Stomach (tissue), 9 donors: ENCODE measurements around the gene SGCG. TPM values are rescaled to one million over a fixed set of nuclear protein-coding genes. Genes with fewer than 3 reads are reported as not detected.
A peak's percentile ranks its signal among the peaks of the same experiment; 100 is the strongest.

Source experiments
- DNase-seq, 2 donors: peaks; one replicate each; pipeline versions ENCODE4 v3.0.0 to v3.0.0-alpha.2; 2013 to 2019
- H3K27ac ChIP-seq, 5 donors: fragments of 200-600 bp in 4 of 5; sonication (generic) in 4 of 5; one replicate each; pipeline ENCODE4 v1.5.1; 2013 to 2019; ENCODE audit warnings: mild to moderate bottlenecking in 1 of 5, moderate library complexity in 1 of 5
- H3K27me3 ChIP-seq, 3 donors: fragments of 200-600 bp; sonication (generic); one replicate each; pipeline ENCODE4 v1.5.1; 2017 to 2019; ENCODE audit warnings: mixed run types in 1 of 3
- H3K36me3 ChIP-seq, 4 donors: fragments of 200-600 bp; sonication (generic); 1 replicate in 3 of 4; 2 replicates in 1 of 4; pipeline ENCODE4 v1.5.1; 2016 to 2019
- H3K4me1 ChIP-seq, 4 donors: fragments of 200-600 bp; sonication (generic); one replicate each; pipeline ENCODE4 v1.5.1; 2016 to 2019
- H3K4me3 ChIP-seq, 4 donors: fragments of 200-600 bp; sonication (generic) in 3 of 4; one replicate each; pipeline ENCODE4 v1.5.1; 2016 to 2019; ENCODE audit warnings: mild to moderate bottlenecking in 1 of 4
- H3K9me3 ChIP-seq, 4 donors: fragments of 200-600 bp; sonication (generic); one replicate each; pipeline ENCODE4 v1.5.1; 2016 to 2019
- CTCF ChIP-seq, 7 experiments: fragments of 450-650 bp in 4 of 7; fragments of 200-600 bp in 3 of 7; sonication (generic) in 3 of 7; IDR thresholded peaks; one replicate each; pipeline ENCODE4 v1.5.1; 2016 to 2019; ENCODE audit warnings: antibody characterized with exemption in 7 of 7, control low read depth in 2 of 7, mild to moderate bottlenecking in 1 of 7
- EP300 ChIP-seq: sonication (generic); formaldehyde crosslinking; IDR thresholded peaks from one replicate; pipeline ENCODE4 v1.6.1; 2017; ENCODE audit warnings: antibody characterized with exemption
- POLR2A ChIP-seq, 4 donors: fragments of 450-650 bp; IDR thresholded peaks; one replicate each; pipeline ENCODE4 v1.6.1; 2016; ENCODE audit warnings: antibody characterized with exemption in 4 of 4, control low read depth in 2 of 4, mild to moderate bottlenecking in 1 of 4, moderate library complexity in 1 of 4
- POLR2AphosphoS5 ChIP-seq, 3 donors: sonication (generic); formaldehyde crosslinking; IDR thresholded peaks; one replicate each; pipeline ENCODE4 v1.6.1; 2016; ENCODE audit warnings: antibody characterized with exemption in 3 of 3
- WGBS, 5 donors: extraction: QIAGEN DNeasy Blood & Tissue Kit in 3 of 5; methylation state at CpG; one replicate each; pipeline versions ENCODE4 v1.1.5 to v1.1.7; 2013 to 2018; 5-methylcytosine and 5-hydroxymethylcytosine counted together
- intact Hi-C: fragments of 100-400 bp; cut with DNase I; formaldehyde crosslinking; loops from one replicate; pipeline ENCODE4 v1.15.1; 2023; ENCODE audit warnings: low total_unique reads
- polyA plus RNA-seq, 3 donors: library from polyadenylated mRNA; stranded (reverse); fragments of 200-250 nt; gene quantifications; one replicate each; pipeline ENCODE4 v1.2.3, GENCODE V29; 2013
- total RNA-seq, 5 donors: library from RNA; depleted of rRNA; stranded (reverse); fragments of >200 nt; gene quantifications; one replicate each; pipeline versions ENCODE4 v1.1.0 to v1.2.3, GENCODE V29; 2014 to 2016
- donor health status: healthy with polysubstance abuse.
- donor health status: Bipolar disorder and iron deficiency.
- donor health status: healthy.

Gene SGCG
- total and polyA plus RNA-seq, 8 donors: 0.15 to 3.5 (median 0.92) TPM; not detected in 5

- DNase-seq: no peak
- no peak for TF ChIP-seq POLR2AphosphoS5 (IDR thresholded peaks at IDR 0.05)
- no peak for TF ChIP-seq EP300
- TF ChIP-seq CTCF (IDR thresholded peaks at IDR 0.05): no peak
- no peak for TF ChIP-seq POLR2A (IDR thresholded peaks at IDR 0.05)
- Histone ChIP-seq H3K9me3 (no peaks in the 10 kb centered on the region), H3K4me1 (no peaks in the 10 kb centered on the region), H3K27me3 (no peaks in the 10 kb centered on the region), H3K4me3 (no peak overlapping the region), H3K36me3 (no peaks in the 10 kb centered on the region), H3K27ac (no peak overlapping the region)
- 45 to 65% (median 58%) methylated on average over 3 of the region's 3 CpGs for WGBS, 5 donors
- intact Hi-C loops: no loop called here
Measured at GRCh38 chr13:23273498-23273897, 92.7 kb downstream of the SGCG start.

- H3K36me3 ChIP-seq: no peaks in the 10 kb centered on the region
- intact Hi-C loops: no loop called here
- H3K4me1 ChIP-seq: no peaks in the 10 kb centered on the region
- TF ChIP-seq POLR2A (IDR thresholded peaks at IDR 0.05): no peak
- no peak for DNase-seq
- 53 to 65% (median 63%) methylated on average over 5 of the region's 5 CpGs for WGBS, 5 donors
- no peak overlapping the region for H3K4me3 ChIP-seq
- H3K27me3 ChIP-seq: no peaks in the 10 kb centered on the region
- no peak overlapping the region for H3K27ac ChIP-seq
- H3K9me3 ChIP-seq: no peaks in the 10 kb centered on the region
Measured at GRCh38 chr13:23279321-23279720, 98.5 kb downstream of the SGCG start.

GRCh38 chr13:23288564-23288963, 107.8 kb downstream of the SGCG start:
- no peak overlapping the region for H3K27ac ChIP-seq
- TF ChIP-seq EP300: no peak
- TF ChIP-seq CTCF (IDR thresholded peaks at IDR 0.05): no peak
- no peak for TF ChIP-seq POLR2AphosphoS5 (IDR thresholded peaks at IDR 0.05)
- TF ChIP-seq POLR2A (IDR thresholded peaks at IDR 0.05): no peak
- H3K4me3 ChIP-seq: no peak overlapping the region
- peak in 1 of 2 donors; percentile 33 for DNase-seq
- no peaks in the 10 kb centered on the region for H3K9me3 ChIP-seq
- no peaks in the 10 kb centered on the region for H3K4me1 ChIP-seq
- 86 to 100% (median 92%) methylated on average over 1 of the region's 1 CpG for WGBS, 5 donors
- intact Hi-C loops: no loop called here
- no peaks in the 10 kb centered on the region for H3K36me3 ChIP-seq
- H3K27me3 ChIP-seq: no peaks in the 10 kb centered on the region

- WGBS, 5 donors: 68 to 80% (median 73%) methylated on average over 7 of the region's 7 CpGs
- intact Hi-C loops: no loop called here
- no peak for TF ChIP-seq CTCF (IDR thresholded peaks at IDR 0.05)
- no peak for TF ChIP-seq EP300
- TF ChIP-seq POLR2A (IDR thresholded peaks at IDR 0.05): no peak
- TF ChIP-seq POLR2AphosphoS5 (IDR thresholded peaks at IDR 0.05): no peak
Measured at GRCh38 chr13:23288995-23289394, 108.2 kb downstream of the SGCG start.

GRCh38 chr13:23289917-23290357, 109.2 kb downstream of the SGCG start:
- peak in 1 of 2 donors; percentile 57 for DNase-seq
- TF ChIP-seq POLR2AphosphoS5 (IDR thresholded peaks at IDR 0.05): no peak
- TF ChIP-seq POLR2A (IDR thresholded peaks at IDR 0.05): no peak
- TF ChIP-seq CTCF (IDR thresholded peaks at IDR 0.05): no peak
- TF ChIP-seq EP300: no peak
- Histone ChIP-seq H3K27me3 (no peaks in the 10 kb centered on the region), H3K4me3 (no peak overlapping the region), H3K4me1 (no peaks in the 10 kb centered on the region), H3K36me3 (no peaks in the 10 kb centered on the region), H3K9me3 (no peaks in the 10 kb centered on the region), H3K27ac (no peak overlapping the region)
- 53 to 67% (median 59%) methylated on average over 5 of the region's 5 CpGs for WGBS, 5 donors
- intact Hi-C loops: no loop called here

More at GRCh38 chr13:23288995-23289394, 108.2 kb downstream of the SGCG start:
- no peak overlapping the region for H3K27ac ChIP-seq
- H3K27me3 ChIP-seq: no peaks in the 10 kb centered on the region
- H3K36me3 ChIP-seq: no peaks in the 10 kb centered on the region
- H3K9me3 ChIP-seq: no peaks in the 10 kb centered on the region
- no peak overlapping the region for H3K4me3 ChIP-seq
- no peaks in the 10 kb centered on the region for H3K4me1 ChIP-seq
- DNase-seq: no peak
